ENCODE data around the gene GALR3.

GALR3 gene

DNA sequence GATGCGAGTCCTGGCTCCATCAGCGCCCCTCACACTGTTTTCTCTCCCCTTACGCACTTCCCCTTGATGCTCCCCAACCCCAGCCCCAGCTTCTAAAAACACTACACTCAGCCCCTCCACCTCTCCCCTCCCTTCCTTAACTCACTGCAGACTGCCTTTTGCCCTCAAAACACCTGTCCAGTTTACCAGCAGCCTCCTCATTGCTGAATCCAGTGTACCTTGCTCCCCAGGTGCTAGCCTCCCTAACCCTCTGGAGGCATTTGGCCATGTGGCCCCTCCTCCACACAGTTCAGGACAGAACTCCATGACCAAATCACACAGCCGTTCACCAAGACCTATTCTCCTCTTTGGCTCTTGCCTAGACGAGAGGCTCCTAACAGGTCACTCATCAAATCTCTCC, 2.8 kb upstream of the GALR3 start:
- H3K9me3 ChIP-seq (ENCODE audit: insufficient read depth, low read depth, low read length) = no peaks in the 10 kb centered on the region
- H3K9ac ChIP-seq (ENCODE audit: low read depth, low read length, poor library complexity, severe bottlenecking) = no peak overlapping the region
- H3F3A ChIP-seq (ENCODE audit: low read depth) = no peaks in the 10 kb centered on the region
- H3K4me1 ChIP-seq (ENCODE audit: insufficient read depth, low read length, poor library complexity, severe bottlenecking) = no peaks in the 10 kb centered on the region
- TF ChIP-seq EZH2phosphoT487 (IDR thresholded peaks at IDR 0.05; ENCODE audit: borderline replicate concordance) = no peak
- TF ChIP-seq CTCF (conservative IDR thresholded peaks at IDR 0.05; ENCODE audit: low read length) = no peak
- H3K9me2 ChIP-seq (replicated peaks; ENCODE audit: low read depth, low read length) = no peaks in the 10 kb centered on the region
- no peak overlapping the region for H3K4me2 ChIP-seq (ENCODE audit: low read depth, low read length, poor library complexity, severe bottlenecking)
- no peak overlapping the region for H3K4me3 ChIP-seq (ENCODE audit: low read length, poor library complexity, severe bottlenecking)
- H3K36me3 ChIP-seq (ENCODE audit: insufficient read depth, low read length) = no peaks in the 10 kb centered on the region
- H3K79me2 ChIP-seq (ENCODE audit: insufficient read depth, low read length) = no peaks in the 10 kb centered on the region
- no peak overlapping the region for H2AFZ ChIP-seq (ENCODE audit: low read length)
- no peaks in the 10 kb centered on the region for H4K20me1 ChIP-seq (ENCODE audit: insufficient read depth, low read length, poor library complexity, severe bottlenecking)
- H3K27me3 ChIP-seq (ENCODE audit: insufficient read depth, low read length, poor library complexity, severe bottlenecking) = no peaks in the 10 kb centered on the region

- Histone ChIP-seq H2AFZ (ENCODE audit: low read length) (no peak overlapping the region), H3K9me2 (replicated peaks; ENCODE audit: low read depth, low read length) (no peaks in the 10 kb centered on the region), H3K4me1 (ENCODE audit: insufficient read depth, low read length, poor library complexity, severe bottlenecking) (no peaks in the 10 kb centered on the region), H3K4me2 (ENCODE audit: low read depth, low read length, poor library complexity, severe bottlenecking) (no peak overlapping the region), H4K20me1 (ENCODE audit: insufficient read depth, low read length, poor library complexity, severe bottlenecking) (no peaks in the 10 kb centered on the region), H3K79me2 (ENCODE audit: insufficient read depth, low read length) (no peaks in the 10 kb centered on the region), H3K4me3 (ENCODE audit: low read length, poor library complexity, severe bottlenecking) (no peak overlapping the region), H3K36me3 (ENCODE audit: insufficient read depth, low read length) (no peaks in the 10 kb centered on the region), H3K27me3 (ENCODE audit: insufficient read depth, low read length, poor library complexity, severe bottlenecking) (no peaks in the 10 kb centered on the region), H3F3A (ENCODE audit: low read depth) (no peaks in the 10 kb centered on the region), H3K9me3 (ENCODE audit: insufficient read depth, low read depth, low read length) (no peaks in the 10 kb centered on the region), H3K9ac (ENCODE audit: low read depth, low read length, poor library complexity, severe bottlenecking) (no peak overlapping the region)
- TF ChIP-seq EZH2phosphoT487 (IDR thresholded peaks at IDR 0.05; ENCODE audit: borderline replicate concordance) = no peak
- no peak for TF ChIP-seq CTCF (conservative IDR thresholded peaks at IDR 0.05; ENCODE audit: low read length)
Observed at GRCh38 chr22:37822079-37822833, 926 bp upstream of the GALR3 start.

- Histone ChIP-seq H3K9me3 (ENCODE audit: insufficient read depth, low read depth, low read length) (no peaks in the 10 kb centered on the region), H3K9ac (ENCODE audit: low read depth, low read length, poor library complexity, severe bottlenecking) (no peak overlapping the region), H2AFZ (ENCODE audit: low read length) (no peak overlapping the region), H3K4me1 (ENCODE audit: insufficient read depth, low read length, poor library complexity, severe bottlenecking) (no peaks in the 10 kb centered on the region), H3K79me2 (ENCODE audit: insufficient read depth, low read length) (no peaks in the 10 kb centered on the region), H3K27me3 (ENCODE audit: insufficient read depth, low read length, poor library complexity, severe bottlenecking) (no peaks in the 10 kb centered on the region), H3K4me2 (ENCODE audit: low read depth, low read length, poor library complexity, severe bottlenecking) (no peak overlapping the region), H4K20me1 (ENCODE audit: insufficient read depth, low read length, poor library complexity, severe bottlenecking) (no peaks in the 10 kb centered on the region), H3K4me3 (ENCODE audit: low read length, poor library complexity, severe bottlenecking) (no peak overlapping the region), H3K9me2 (replicated peaks; ENCODE audit: low read depth, low read length) (no peaks in the 10 kb centered on the region), H3K36me3 (ENCODE audit: insufficient read depth, low read length) (peaks cover 7% of the 10 kb centered on the region; the same call in 1 of the 2 replicates), H3F3A (ENCODE audit: low read depth) (no peaks in the 10 kb centered on the region)
- TF ChIP-seq CTCF (conservative IDR thresholded peaks at IDR 0.05; ENCODE audit: low read length) = no peak
- no peak for TF ChIP-seq EZH2phosphoT487 (IDR thresholded peaks at IDR 0.05; ENCODE audit: borderline replicate concordance)
Observed at GRCh38 chr22:37824674-37825641, 1.8 kb downstream of the GALR3 start.
